GM12891 (cell line): ENCODE data around the gene PIP4K2A.

Experiments
- POLR2A ChIP-seq: IDR thresholded peaks from 2 replicates; pipeline ENCODE4 v1.6.1; 2011; ENCODE audit warnings: low read depth, low read length, control low read depth
- POLR2AphosphoS5 ChIP-seq: IDR thresholded peaks from 2 replicates; pipeline ENCODE4 v1.6.1; 2011; ENCODE audit warnings: low read depth, low read length, control low read depth
- TAF1 ChIP-seq: IDR thresholded peaks from 2 replicates; pipeline ENCODE4 v1.6.1; 2011; ENCODE audit warnings: low read depth, low read length, control low read depth

- no peak for TF ChIP-seq POLR2AphosphoS5
- no peak for TF ChIP-seq TAF1
- no peak for TF ChIP-seq POLR2A
These were observed 45.6 kb upstream of the PIP4K2A start for GRCh38 chr10:22760025-22760424.
